ENCODE data around the gene HEATR9.

DNA sequence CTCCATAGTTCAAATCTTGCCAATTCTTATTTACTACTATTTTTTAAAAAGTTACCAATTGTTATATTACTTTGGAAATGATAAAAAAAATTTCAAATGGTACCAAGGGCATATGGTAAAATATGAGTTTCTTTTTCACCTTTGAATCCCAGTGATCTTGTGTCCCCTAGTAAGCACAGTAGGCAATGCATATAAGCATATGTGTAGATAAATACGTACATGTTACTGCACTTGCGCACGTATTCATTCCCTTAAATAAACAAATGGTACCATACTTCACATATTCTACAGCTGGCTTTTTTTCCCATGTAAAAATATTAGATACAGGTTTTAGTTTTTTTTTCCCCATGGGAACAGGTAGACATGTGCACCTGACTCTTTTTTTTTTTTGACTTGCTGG, 27.6 kb downstream of the HEATR9 start:
- TF ChIP-seq, protein P1, sequence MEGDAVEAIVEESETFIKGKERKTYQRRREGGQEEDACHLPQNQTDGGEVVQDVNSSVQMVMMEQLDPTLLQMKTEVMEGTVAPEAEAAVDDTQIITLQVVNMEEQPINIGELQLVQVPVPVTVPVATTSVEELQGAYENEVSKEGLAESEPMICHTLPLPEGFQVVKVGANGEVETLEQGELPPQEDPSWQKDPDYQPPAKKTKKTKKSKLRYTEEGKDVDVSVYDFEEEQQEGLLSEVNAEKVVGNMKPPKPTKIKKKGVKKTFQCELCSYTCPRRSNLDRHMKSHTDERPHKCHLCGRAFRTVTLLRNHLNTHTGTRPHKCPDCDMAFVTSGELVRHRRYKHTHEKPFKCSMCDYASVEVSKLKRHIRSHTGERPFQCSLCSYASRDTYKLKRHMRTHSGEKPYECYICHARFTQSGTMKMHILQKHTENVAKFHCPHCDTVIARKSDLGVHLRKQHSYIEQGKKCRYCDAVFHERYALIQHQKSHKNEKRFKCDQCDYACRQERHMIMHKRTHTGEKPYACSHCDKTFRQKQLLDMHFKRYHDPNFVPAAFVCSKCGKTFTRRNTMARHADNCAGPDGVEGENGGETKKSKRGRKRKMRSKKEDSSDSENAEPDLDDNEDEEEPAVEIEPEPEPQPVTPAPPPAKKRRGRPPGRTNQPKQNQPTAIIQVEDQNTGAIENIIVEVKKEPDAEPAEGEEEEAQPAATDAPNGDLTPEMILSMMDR (IDR thresholded peaks at IDR 0.05; ENCODE audit: poor library complexity), result no peak
- TF ChIP-seq EZH2 (IDR thresholded peaks at IDR 0.05; ENCODE audit: borderline replicate concordance), result no peak

Measured in hepatocyte (in vitro differentiated cells).